Measurements from ENCODE around the gene USP44.

The USP44 gene

DNA sequence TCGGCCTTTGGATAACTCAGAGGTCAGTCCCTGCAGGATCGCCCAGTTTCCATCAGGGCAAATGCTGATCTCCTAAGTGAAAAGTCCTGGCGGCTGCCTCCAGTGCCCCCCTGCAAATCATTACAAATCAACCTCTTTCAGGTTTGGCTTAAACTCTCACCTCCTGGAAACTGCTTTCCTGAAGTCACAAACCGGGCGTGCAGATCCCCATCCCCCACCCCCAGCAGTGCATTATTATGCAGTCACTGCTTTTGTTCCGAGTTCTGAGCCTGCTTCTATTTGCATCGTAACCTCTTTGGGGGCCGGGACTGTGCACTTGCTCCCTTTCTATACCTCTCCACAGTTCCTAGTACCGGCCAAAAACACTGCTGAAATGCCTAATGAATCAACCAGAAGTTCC is at the start of gene USP44:
Gene USP44 (minus strand): TSS at position 172 of the 400 bp plus-strand sequence. CDS start 17,220 bp downstream, outside the sequence.
- Histone ChIP-seq H3K4me3 (ENCODE audit: low read depth in 1 of 2, low read length in 2 of 2) (no peak within 1 kb of the TSS), H3K9me3 (ENCODE audit: low read length) (no peaks in the 10 kb centered on the region), H3K9ac (ENCODE audit: low read length) (no peak within 1 kb of the TSS), H3K4me1 (ENCODE audit: insufficient read depth, low read length) (peaks cover 6% of the 10 kb centered on the region), H3K27me3 (ENCODE audit: control insufficient read depth in 1 of 2, insufficient read depth in 2 of 2, low read length in 2 of 2) (peaks cover 0 to 4% of the 10 kb centered on the region in 2 donors), H3K36me3 (ENCODE audit: insufficient read depth, low read length) (no peaks in the 10 kb centered on the region), H3K27ac (ENCODE audit: low read depth, low read length) (no peak within 1 kb of the TSS)

DNA sequence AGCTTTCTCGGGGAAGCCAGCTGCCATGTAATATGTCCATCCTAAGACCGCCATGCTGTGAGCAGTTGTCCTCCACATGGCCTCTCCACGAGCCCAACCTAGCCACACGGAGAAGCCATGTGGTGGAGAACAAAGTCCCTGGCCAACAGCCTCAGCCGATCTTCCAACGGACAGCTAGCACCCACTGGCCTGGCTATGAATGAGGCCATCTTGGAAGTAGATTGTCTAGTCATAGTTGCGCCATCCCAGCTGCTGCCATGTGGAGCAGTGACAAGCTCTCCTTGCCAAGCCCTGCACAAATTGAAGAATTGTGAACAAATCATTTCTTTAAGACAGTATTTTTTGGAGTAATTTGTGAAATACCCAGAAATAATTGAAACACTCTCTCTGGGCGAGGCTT is 49.3 kb upstream of the USP44 start:
- H3K36me3 ChIP-seq (ENCODE audit: insufficient read depth, low read length) = no peaks in the 10 kb centered on the region
- no peaks in the 10 kb centered on the region for H3K27me3 ChIP-seq (ENCODE audit: control insufficient read depth in 1 of 2, insufficient read depth in 2 of 2, low read length in 2 of 2)
- no peaks in the 10 kb centered on the region for H3K4me1 ChIP-seq (ENCODE audit: insufficient read depth, low read length)
- H3K4me3 ChIP-seq (ENCODE audit: low read depth in 1 of 2, low read length in 2 of 2) = no peak overlapping the region
- no peak overlapping the region for H3K9ac ChIP-seq (ENCODE audit: low read length)
- H3K27ac ChIP-seq (ENCODE audit: low read depth, low read length) = no peak overlapping the region
- no peaks in the 10 kb centered on the region for H3K9me3 ChIP-seq (ENCODE audit: low read length)

DNA sequence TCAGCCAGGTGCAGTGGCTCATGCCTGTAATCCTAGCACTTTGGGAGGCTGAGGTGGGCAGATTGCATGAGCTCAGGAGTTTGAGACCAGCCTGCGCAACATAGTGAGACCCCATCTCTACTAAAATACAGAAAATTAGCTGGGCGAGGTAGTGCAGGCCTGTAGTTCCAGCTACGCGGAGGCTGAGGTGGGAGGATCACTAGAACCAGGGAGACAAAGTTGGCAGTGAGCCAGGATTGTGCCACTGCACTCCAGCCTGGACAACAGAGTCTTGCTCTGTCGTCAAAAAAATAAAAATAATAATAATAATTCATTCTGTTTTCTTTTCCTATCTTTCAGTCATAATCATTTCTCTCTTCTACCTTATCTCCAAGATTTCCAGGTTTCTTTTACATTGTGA is 48.6 kb upstream of the USP44 start:
- H3K36me3 ChIP-seq (ENCODE audit: insufficient read depth, low read length) = no peaks in the 10 kb centered on the region
- H3K4me1 ChIP-seq (ENCODE audit: insufficient read depth, low read length) = no peaks in the 10 kb centered on the region
- no peaks in the 10 kb centered on the region for H3K9me3 ChIP-seq (ENCODE audit: low read length)
- H3K27me3 ChIP-seq (ENCODE audit: control insufficient read depth in 1 of 2, insufficient read depth in 2 of 2, low read length in 2 of 2) = no peaks in the 10 kb centered on the region
- H3K4me3 ChIP-seq (ENCODE audit: low read depth in 1 of 2, low read length in 2 of 2) = no peak overlapping the region
- no peak overlapping the region for H3K27ac ChIP-seq (ENCODE audit: low read depth, low read length)
- no peak overlapping the region for H3K9ac ChIP-seq (ENCODE audit: low read length)

DNA sequence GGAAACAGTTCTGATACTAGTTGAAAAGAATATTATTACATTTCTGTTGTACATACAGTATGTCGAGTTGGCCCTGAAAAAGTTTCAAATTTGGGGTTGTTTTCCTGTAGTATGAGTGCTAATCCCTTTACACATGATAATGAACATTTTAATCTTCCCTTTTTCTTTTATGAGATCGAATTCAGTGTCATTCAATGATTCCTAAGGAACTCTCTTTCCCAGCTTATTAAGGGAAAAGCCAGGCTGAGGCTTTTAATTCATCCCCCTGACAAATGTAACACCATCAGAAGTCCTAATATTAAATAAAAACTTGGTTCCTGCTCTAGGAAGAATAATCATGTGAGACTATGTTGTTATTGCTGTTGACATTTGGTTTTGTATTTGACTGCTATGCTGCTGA is 42.9 kb upstream of the USP44 start:
- Histone ChIP-seq H3K27ac (ENCODE audit: low read depth, low read length) (no peak overlapping the region), H3K27me3 (ENCODE audit: control insufficient read depth in 1 of 2, insufficient read depth in 2 of 2, low read length in 2 of 2) (no peaks in the 10 kb centered on the region), H3K9ac (ENCODE audit: low read length) (no peak overlapping the region), H3K9me3 (ENCODE audit: low read length) (no peaks in the 10 kb centered on the region), H3K4me3 (ENCODE audit: low read depth in 1 of 2, low read length in 2 of 2) (no peak overlapping the region), H3K4me1 (ENCODE audit: insufficient read depth, low read length) (no peaks in the 10 kb centered on the region), H3K36me3 (ENCODE audit: insufficient read depth, low read length) (no peaks in the 10 kb centered on the region)

DNA sequence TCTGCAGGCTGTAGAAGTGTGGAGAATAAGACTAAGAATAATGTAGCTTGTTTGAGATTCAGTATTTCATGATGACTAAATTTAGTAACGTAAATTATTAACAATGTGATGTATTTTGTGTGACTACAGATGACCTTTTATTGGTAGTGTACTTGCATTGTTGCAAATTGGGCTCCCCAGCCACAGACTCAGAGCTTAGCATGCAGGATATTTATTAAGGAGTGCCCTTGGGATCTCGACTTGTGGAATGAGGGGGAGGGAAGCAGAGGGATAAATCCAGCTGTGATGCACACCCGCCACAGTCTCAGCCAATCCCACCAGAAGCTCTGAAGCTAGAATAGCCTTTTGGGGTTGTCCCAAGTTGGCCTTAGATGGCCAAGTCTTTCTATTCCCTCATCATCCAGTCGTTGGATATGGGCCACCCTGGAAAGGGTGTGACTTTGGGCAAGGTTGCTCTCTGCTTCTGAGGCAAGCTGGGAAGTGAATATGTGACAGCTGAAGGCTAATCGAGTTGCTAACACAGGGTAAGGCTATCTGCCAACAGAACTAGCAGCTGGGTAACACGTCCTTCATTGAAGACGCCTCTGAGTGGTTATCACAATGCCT is 42.1 kb upstream of the USP44 start:
- Histone ChIP-seq H3K36me3 (ENCODE audit: insufficient read depth, low read length) (no peaks in the 10 kb centered on the region), H3K4me3 (ENCODE audit: low read depth in 1 of 2, low read length in 2 of 2) (no peak overlapping the region), H3K27me3 (ENCODE audit: control insufficient read depth in 1 of 2, insufficient read depth in 2 of 2, low read length in 2 of 2) (no peaks in the 10 kb centered on the region), H3K4me1 (ENCODE audit: insufficient read depth, low read length) (no peaks in the 10 kb centered on the region), H3K9me3 (ENCODE audit: low read length) (no peaks in the 10 kb centered on the region), H3K27ac (ENCODE audit: low read depth, low read length) (no peak overlapping the region), H3K9ac (ENCODE audit: low read length) (no peak overlapping the region)

DNA sequence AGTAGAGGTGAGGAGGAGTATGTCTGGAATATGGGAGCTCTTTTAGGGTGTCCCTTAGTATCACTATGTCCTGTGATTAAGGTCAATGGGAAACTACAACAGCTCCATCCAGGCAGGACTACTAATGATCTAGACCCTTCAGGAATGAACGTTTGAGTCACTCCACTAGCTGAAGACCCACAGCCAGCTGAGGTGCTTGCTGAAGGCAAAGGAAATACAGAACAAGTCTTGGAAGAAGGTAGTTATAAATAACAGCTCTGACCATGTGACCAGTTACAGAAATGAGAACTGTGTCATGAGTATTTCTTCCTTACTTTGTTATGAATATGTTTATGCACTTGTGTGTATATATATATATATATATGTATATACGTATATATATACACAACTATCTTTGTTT is 40.5 kb upstream of the USP44 start:
- Histone ChIP-seq H3K4me3 (ENCODE audit: low read depth in 1 of 2, low read length in 2 of 2) (no peak overlapping the region), H3K4me1 (ENCODE audit: insufficient read depth, low read length) (no peaks in the 10 kb centered on the region), H3K9me3 (ENCODE audit: low read length) (no peaks in the 10 kb centered on the region), H3K27me3 (ENCODE audit: control insufficient read depth in 1 of 2, insufficient read depth in 2 of 2, low read length in 2 of 2) (no peaks in the 10 kb centered on the region), H3K27ac (ENCODE audit: low read depth, low read length) (no peak overlapping the region), H3K36me3 (ENCODE audit: insufficient read depth, low read length) (no peaks in the 10 kb centered on the region), H3K9ac (ENCODE audit: low read length) (no peak overlapping the region)

DNA sequence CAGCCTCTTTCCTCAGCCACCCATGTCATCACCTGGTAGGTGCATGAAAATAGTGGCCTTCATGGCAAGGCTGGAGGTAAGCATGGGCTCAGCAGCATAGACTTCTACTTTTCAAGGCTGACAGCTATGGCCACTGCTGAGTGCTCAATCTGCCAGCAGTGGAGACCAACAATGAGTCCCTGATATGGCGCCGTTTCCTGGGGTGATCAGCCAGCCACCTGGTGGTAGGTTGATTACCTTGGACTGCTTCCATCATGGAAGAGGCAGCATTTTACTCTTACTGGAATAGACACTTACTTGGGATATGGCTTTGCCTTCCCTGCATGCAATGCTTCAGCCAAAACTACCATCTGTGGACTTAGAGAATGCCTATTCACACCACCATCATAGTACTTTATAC is 39.5 kb upstream of the USP44 start:
- Histone ChIP-seq H3K4me3 (ENCODE audit: low read depth in 1 of 2, low read length in 2 of 2) (no peak overlapping the region), H3K9ac (ENCODE audit: low read length) (no peak overlapping the region), H3K36me3 (ENCODE audit: insufficient read depth, low read length) (no peaks in the 10 kb centered on the region)

DNA sequence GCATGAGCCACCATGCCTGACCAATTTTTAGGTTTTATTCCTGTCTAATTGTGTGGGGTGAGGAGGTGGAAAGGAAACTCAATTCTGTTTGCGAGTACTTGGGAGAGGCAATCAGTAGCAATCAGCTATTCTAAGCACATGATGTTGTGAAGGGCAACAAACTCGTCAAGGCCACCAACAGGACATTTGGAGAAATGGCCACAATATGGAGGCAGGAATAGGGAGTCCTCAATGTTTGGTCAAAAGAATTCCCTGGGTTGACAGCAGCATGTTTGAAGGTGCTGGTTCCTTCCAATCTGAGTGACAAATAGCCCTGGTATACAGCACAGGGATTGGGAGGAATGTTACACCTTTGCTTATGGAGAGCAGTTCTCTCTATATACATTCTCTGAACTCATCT is 32.7 kb upstream of the USP44 start:
- Histone ChIP-seq H3K27ac (ENCODE audit: low read depth, low read length) (no peak overlapping the region), H3K9me3 (ENCODE audit: low read length) (no peaks in the 10 kb centered on the region), H3K9ac (ENCODE audit: low read length) (no peak overlapping the region), H3K4me3 (ENCODE audit: low read depth in 1 of 2, low read length in 2 of 2) (no peak overlapping the region), H3K36me3 (ENCODE audit: insufficient read depth, low read length) (no peaks in the 10 kb centered on the region), H3K4me1 (ENCODE audit: insufficient read depth, low read length) (no peaks in the 10 kb centered on the region), H3K27me3 (ENCODE audit: control insufficient read depth in 1 of 2, insufficient read depth in 2 of 2, low read length in 2 of 2) (no peaks in the 10 kb centered on the region)

More for the DNA sequence above, 39.5 kb upstream of the USP44 start:
- Histone ChIP-seq H3K27ac (ENCODE audit: low read depth, low read length) (no peak overlapping the region), H3K9me3 (ENCODE audit: low read length) (no peaks in the 10 kb centered on the region), H3K4me1 (ENCODE audit: insufficient read depth, low read length) (no peaks in the 10 kb centered on the region), H3K27me3 (ENCODE audit: control insufficient read depth in 1 of 2, insufficient read depth in 2 of 2, low read length in 2 of 2) (no peaks in the 10 kb centered on the region)

DNA sequence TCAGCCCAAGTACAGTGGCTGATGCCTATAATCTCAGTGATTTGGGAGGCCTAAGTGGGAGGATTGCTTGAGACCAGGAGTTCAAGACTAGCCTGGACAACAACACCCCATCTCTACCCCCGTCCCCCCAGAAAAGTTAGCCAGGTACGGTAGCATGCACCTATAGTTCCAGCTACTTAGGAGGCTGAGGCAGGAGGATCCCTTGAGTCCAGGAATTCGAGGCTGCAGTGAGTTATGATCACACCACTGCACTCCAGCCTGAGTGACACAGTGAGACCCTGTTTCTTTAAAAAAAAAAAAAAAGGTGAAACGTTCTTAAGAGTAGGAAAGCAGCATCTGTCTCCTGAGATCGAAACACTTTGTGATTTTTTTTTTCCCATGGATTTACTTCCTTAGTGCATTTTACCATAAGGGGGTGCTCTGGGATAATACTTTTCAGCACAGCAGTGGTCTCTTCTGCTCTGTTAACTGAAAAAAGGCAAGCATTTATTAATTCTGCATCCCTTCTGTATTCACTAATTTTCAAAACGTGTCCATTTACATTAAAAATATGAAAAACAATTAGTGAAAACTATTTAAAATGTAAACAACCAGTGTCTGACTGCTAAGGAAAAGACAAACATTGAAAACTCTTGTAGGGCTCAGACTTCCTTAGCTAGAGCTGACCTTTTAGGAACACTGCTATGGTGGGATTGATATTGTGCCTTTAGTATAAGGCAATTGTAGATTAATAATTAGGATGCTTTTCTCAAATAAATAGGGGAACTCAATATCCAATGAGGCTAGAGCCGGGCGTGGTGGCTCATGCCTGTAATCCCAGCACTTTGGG is 31.2 kb upstream of the USP44 start:
- Histone ChIP-seq H3K9ac (ENCODE audit: low read length) (no peak overlapping the region), H3K4me3 (ENCODE audit: low read depth in 1 of 2, low read length in 2 of 2) (no peak overlapping the region), H3K9me3 (ENCODE audit: low read length) (no peaks in the 10 kb centered on the region)

DNA sequence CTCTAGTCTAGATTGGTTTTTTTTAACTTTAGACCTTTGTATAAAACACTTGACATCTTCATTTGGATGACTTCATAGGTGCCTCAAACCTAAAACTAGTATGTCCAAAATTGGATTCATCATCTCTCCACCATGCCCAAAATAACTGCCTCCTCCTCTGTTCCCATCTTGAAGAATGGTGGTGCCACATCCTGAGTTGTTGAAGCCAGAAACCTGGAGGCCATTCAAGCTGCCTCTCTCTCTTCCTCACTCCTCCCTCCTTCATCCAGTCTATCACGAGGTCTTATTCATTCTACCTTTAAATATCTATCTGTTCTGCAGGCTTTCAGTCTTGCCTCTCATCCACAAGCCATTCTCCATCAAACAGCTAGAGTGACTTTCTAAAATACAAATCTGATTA is 26.5 kb upstream of the USP44 start:
- Histone ChIP-seq H3K9me3 (ENCODE audit: low read length) (no peaks in the 10 kb centered on the region), H3K36me3 (ENCODE audit: insufficient read depth, low read length) (no peaks in the 10 kb centered on the region), H3K27ac (ENCODE audit: low read depth, low read length) (no peak overlapping the region), H3K27me3 (ENCODE audit: control insufficient read depth in 1 of 2, insufficient read depth in 2 of 2, low read length in 2 of 2) (no peaks in the 10 kb centered on the region), H3K4me1 (ENCODE audit: insufficient read depth, low read length) (no peaks in the 10 kb centered on the region), H3K9ac (ENCODE audit: low read length) (no peak overlapping the region), H3K4me3 (ENCODE audit: low read depth in 1 of 2, low read length in 2 of 2) (no peak overlapping the region)

More for the DNA sequence above, 31.2 kb upstream of the USP44 start:
- Histone ChIP-seq H3K27me3 (ENCODE audit: control insufficient read depth in 1 of 2, insufficient read depth in 2 of 2, low read length in 2 of 2) (no peaks in the 10 kb centered on the region), H3K4me1 (ENCODE audit: insufficient read depth, low read length) (no peaks in the 10 kb centered on the region), H3K36me3 (ENCODE audit: insufficient read depth, low read length) (no peaks in the 10 kb centered on the region), H3K27ac (ENCODE audit: low read depth, low read length) (no peak overlapping the region)

DNA sequence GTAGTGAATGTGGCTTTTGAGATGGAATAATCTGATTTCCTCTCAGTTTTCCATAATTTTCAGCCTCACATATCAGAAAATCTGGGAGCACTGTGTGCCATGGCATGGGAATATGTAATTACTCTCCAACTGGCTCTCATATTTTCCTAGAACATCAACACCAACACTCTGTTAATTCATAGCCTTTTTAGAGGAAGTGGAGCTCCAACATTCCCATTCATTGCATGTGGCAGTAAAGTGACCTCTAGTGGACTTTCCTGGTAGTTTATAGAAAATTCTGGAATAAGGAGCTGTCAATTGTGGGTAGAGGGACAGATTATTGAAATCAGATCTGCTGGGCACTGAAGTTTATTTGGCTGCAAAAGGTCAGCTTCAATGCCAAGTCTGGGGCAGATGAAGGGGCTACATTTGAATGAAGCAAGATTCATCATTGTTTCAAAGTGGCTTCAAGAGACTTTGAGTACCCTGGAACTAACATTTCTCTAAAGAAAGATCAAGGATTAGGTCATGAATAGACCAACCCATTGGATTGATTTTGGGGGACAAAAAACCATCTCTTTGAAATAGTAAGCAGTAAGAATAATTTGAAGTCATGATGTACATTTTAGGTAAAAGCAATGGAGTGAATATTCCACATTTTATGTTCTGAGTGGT is 23.6 kb upstream of the USP44 start:
- H3K36me3 ChIP-seq (ENCODE audit: insufficient read depth, low read length) = no peaks in the 10 kb centered on the region
- no peaks in the 10 kb centered on the region for H3K4me1 ChIP-seq (ENCODE audit: insufficient read depth, low read length)
- H3K27ac ChIP-seq (ENCODE audit: low read depth, low read length) = no peak overlapping the region
- no peaks in the 10 kb centered on the region for H3K9me3 ChIP-seq (ENCODE audit: low read length)
- H3K9ac ChIP-seq (ENCODE audit: low read length) = no peak overlapping the region
- no peak overlapping the region for H3K4me3 ChIP-seq (ENCODE audit: low read depth in 1 of 2, low read length in 2 of 2)
- no peaks in the 10 kb centered on the region for H3K27me3 ChIP-seq (ENCODE audit: control insufficient read depth in 1 of 2, insufficient read depth in 2 of 2, low read length in 2 of 2)

Measured in muscle layer of colon (tissue), 2 donors.